ENCODE measurements around the gene ZNF664.

The ZNF664 gene

GRCh38 chr12:123961585-123962345 lies 11.2 kb upstream of the ZNF664 start:
- no peak for TF ChIP-seq CTCF (IDR thresholded peaks at IDR 0.05)
- TF ChIP-seq ZFX (IDR thresholded peaks at IDR 0.05; ENCODE audit: borderline replicate concordance), result no peak
- H3K27ac ChIP-seq, result no peak overlapping the region

- TF ChIP-seq CTCF (IDR thresholded peaks at IDR 0.05), result no peak
- TF ChIP-seq ZFX (IDR thresholded peaks at IDR 0.05; ENCODE audit: borderline replicate concordance), result no peak
- no peak overlapping the region for H3K27ac ChIP-seq
These were observed 10.5 kb upstream of the ZNF664 start for GRCh38 chr12:123962513-123962912.

GRCh38 chr12:123963821-123964220 lies 9.2 kb upstream of the ZNF664 start:
- H3K27ac ChIP-seq, result no peak overlapping the region
- TF ChIP-seq CTCF (IDR thresholded peaks at IDR 0.05), result no peak
- no peak for TF ChIP-seq ZFX (IDR thresholded peaks at IDR 0.05; ENCODE audit: borderline replicate concordance)

- no peak overlapping the region for H3K27ac ChIP-seq
- TF ChIP-seq ZFX (IDR thresholded peaks at IDR 0.05; ENCODE audit: borderline replicate concordance) (no peak), CTCF (IDR thresholded peaks at IDR 0.05) (no peak)
These were observed 7.6 kb upstream of the ZNF664 start for GRCh38 chr12:123965382-123965781.

GRCh38 chr12:123966596-123966995 lies 6.4 kb upstream of the ZNF664 start:
- TF ChIP-seq ZFX (IDR thresholded peaks at IDR 0.05; ENCODE audit: borderline replicate concordance), result no peak
- TF ChIP-seq CTCF (IDR thresholded peaks at IDR 0.05), result no peak
- H3K27ac ChIP-seq, result no peak overlapping the region

- no peak for TF ChIP-seq CTCF (IDR thresholded peaks at IDR 0.05)
- TF ChIP-seq ZFX (IDR thresholded peaks at IDR 0.05; ENCODE audit: borderline replicate concordance), result no peak
- no peak overlapping the region for H3K27ac ChIP-seq
These were observed 5.9 kb upstream of the ZNF664 start for GRCh38 chr12:123967121-123967586.

GRCh38 chr12:123971449-123971769 lies 1.6 kb upstream of the ZNF664 start:
- TF ChIP-seq ZFX (IDR thresholded peaks at IDR 0.05; ENCODE audit: borderline replicate concordance) (no peak), CTCF (IDR thresholded peaks at IDR 0.05) (no peak)
- H3K27ac ChIP-seq, result peak overlapping the region; percentile 84

All from 22Rv1 (cell line).